Natural killer cell (primary cell): ENCODE data around the gene LMNTD1. TPM values are rescaled to one million over a fixed set of nuclear protein-coding genes. Genes with fewer than 3 reads are reported as not detected.
A peak's percentile ranks its signal among the peaks of the same experiment; 100 is the strongest.
"Not testable (repeated sequence)": the region's sequence is repeated elsewhere in the genome, so short reads cannot be mapped to it uniquely, and the experiment has no call there.

Experiments
- ATAC-seq, 3 donors: fragments of 150-1000 bp in 2 of 3; fragments of 200-7000 bp in 1 of 3; cut with Tn5 transposase; 1 replicate in 1 of 3; 2 replicates in 2 of 3; pipeline ENCODE4 v1.10.0; 2021; ENCODE audit warnings: mild to moderate bottlenecking in 2 of 3, moderate library complexity in 2 of 3
- DNase-seq, 2 donors: peaks; one replicate each; pipeline versions ENCODE4 v3.0.0 to v3.0.0-alpha.2; 2013 to 2021; ENCODE audit warnings: mixed read lengths in 1 of 2
- H3K27ac ChIP-seq: one replicate; pipeline ENCODE4 v1.5.1; 2013; ENCODE audit warnings: mild to moderate bottlenecking, low read length
- H3K27me3 ChIP-seq: one replicate; pipeline ENCODE4 v1.6.1; 2013; ENCODE audit warnings: low read length; ENCODE audit not compliant: control insufficient read depth, insufficient read depth
- H3K36me3 ChIP-seq: one replicate; pipeline ENCODE4 v1.6.1; 2013; ENCODE audit warnings: low read length; ENCODE audit not compliant: control insufficient read depth, insufficient read depth
- H3K4me1 ChIP-seq: one replicate; pipeline ENCODE4 v1.6.1; 2013; ENCODE audit warnings: low read length; ENCODE audit not compliant: control insufficient read depth, insufficient read depth
- H3K4me3 ChIP-seq: one replicate; pipeline ENCODE4 v1.5.1; 2013; ENCODE audit warnings: low read length
- H3K9me3 ChIP-seq: one replicate; pipeline ENCODE4 v1.6.1; 2013; ENCODE audit warnings: low read length; ENCODE audit not compliant: control insufficient read depth, insufficient read depth
- H3K27ac Mint-ChIP-seq, 2 donors: one replicate each; pipeline ENCODE4 v1.8.0; 2022; ENCODE audit warnings: mild to moderate bottlenecking in 2 of 2, mixed read lengths in 2 of 2, moderate library complexity in 1 of 2
- H3K27me3 Mint-ChIP-seq, 2 donors: one replicate each; pipeline ENCODE4 v1.8.0; 2022; ENCODE audit warnings: low read depth in 2 of 2, mixed read lengths in 2 of 2
- H3K36me3 Mint-ChIP-seq: one replicate; pipeline ENCODE4 v1.8.0; 2022; ENCODE audit warnings: mixed read lengths
- H3K4me1 Mint-ChIP-seq, 2 donors: one replicate each; pipeline ENCODE4 v1.8.0; 2022; ENCODE audit warnings: mixed read lengths in 2 of 2
- H3K4me3 Mint-ChIP-seq: one replicate; pipeline ENCODE4 v1.8.0; 2022; ENCODE audit warnings: mild to moderate bottlenecking, moderate library complexity, mixed read lengths
- H3K9me3 Mint-ChIP-seq, 2 donors: one replicate each; pipeline ENCODE4 v1.8.0; 2022; ENCODE audit warnings: mixed read lengths in 2 of 2
- CTCF ChIP-seq: fragments of 200-600 bp; IDR thresholded peaks from one replicate; pipeline ENCODE4 v1.8.0; 2022; ENCODE audit warnings: antibody characterized with exemption
- WGBS: methylation state at CpG from one replicate; pipeline ENCODE4 v1.1.7; 2013; ENCODE audit warnings: missing lambda C conversion rate; ENCODE audit not compliant: insufficient coverage; 5-methylcytosine and 5-hydroxymethylcytosine counted together
- intact Hi-C: fragments of 100-400 bp; cut with micrococcal nuclease; formaldehyde crosslinking; loops from one replicate; pipeline ENCODE4 v1.14.2; 2022
- total RNA-seq, 4 donors: library from RNA; stranded (reverse); fragments of 120-200 nt in 1 of 4; gene quantifications; one replicate each; pipeline versions ENCODE4 v1.2.3 to v1.2.4, GENCODE V29; 2013 to 2022

The LMNTD1 gene
- not detected for total RNA-seq
- total RNA-seq (2013) = not detected

- Mint-ChIP-seq H3K36me3 (no peaks in the 10 kb centered on the region), H3K9me3 (no peaks in the 10 kb centered on the region), H3K27ac (no peak within 1 kb of the TSS), H3K4me3 (no peak within 1 kb of the TSS), H3K27me3 (peaks cover 3 to 14% of the 10 kb centered on the region in 2 donors), H3K4me1 (peaks cover 5 to 10% of the 10 kb centered on the region in 2 donors)
- H3K4me3 ChIP-seq = no peak within 1 kb of the TSS
- no peak within 1 kb of the TSS for H3K27ac ChIP-seq
- DNase-seq (no peak), ATAC-seq (no peak)
- WGBS = 0% methylated on average over 1 of the region's 1 CpG
- no peaks in the 10 kb centered on the region for H3K4me1 ChIP-seq
- intact Hi-C loops = no loop called here
- no peak for TF ChIP-seq CTCF
- no peaks in the 10 kb centered on the region for H3K9me3 ChIP-seq
- H3K27me3 ChIP-seq = no peaks in the 10 kb centered on the region
- no peaks in the 10 kb centered on the region for H3K36me3 ChIP-seq
Measured at GRCh38 chr12:25553098-25553497, at the start of gene LMNTD1. LMNTD1 (minus strand) TSS chr12:25553283; CDS start chr12:25552959, 324 bp downstream.

- no peak for DNase-seq
- Mint-ChIP-seq H3K4me3 (no peak overlapping the region), H3K27ac (no peak overlapping the region), H3K4me1 (peaks cover 9 to 16% of the 10 kb centered on the region in 2 donors), H3K36me3 (peaks cover 18% of the 10 kb centered on the region), H3K27me3 (no peaks in the 10 kb centered on the region), H3K9me3 (peaks cover 0 to 6% of the 10 kb centered on the region in 2 donors)
- no peaks in the 10 kb centered on the region for H3K27me3 ChIP-seq
- no peak for TF ChIP-seq CTCF
- H3K36me3 ChIP-seq = no peaks in the 10 kb centered on the region
- no peak overlapping the region for H3K27ac ChIP-seq
- H3K9me3 ChIP-seq = no peaks in the 10 kb centered on the region
- no peak overlapping the region for H3K4me3 ChIP-seq
- WGBS = 100% methylated on average over 1 of the region's 3 CpGs
- intact Hi-C loops = no loop called here
- no peaks in the 10 kb centered on the region for H3K4me1 ChIP-seq
- no peak for ATAC-seq
Measured at GRCh38 chr12:25598956-25599355, 45.9 kb upstream of the LMNTD1 start.

- Mint-ChIP-seq H3K4me3 (peak overlapping the region; percentile 74), H3K36me3 (peaks cover 18% of the 10 kb centered on the region), H3K4me1 (peaks cover 25 to 32% of the 10 kb centered on the region in 2 donors), H3K27ac (peak overlapping the region; percentile 82 to 86)
- H3K36me3 ChIP-seq, H3K27me3 Mint-ChIP-seq, H3K27me3 ChIP-seq, H3K9me3 Mint-ChIP-seq, intact Hi-C loops, ATAC-seq, H3K4me3 ChIP-seq, H3K9me3 ChIP-seq: not testable (repeated sequence)
- Histone ChIP-seq H3K27ac (peak overlapping the region; percentile 41), H3K4me1 (peaks cover 12% of the 10 kb centered on the region)
- DNase-seq = peak in 1 of 2 donors; percentile 2
Measured at GRCh38 chr12:25595496-25595895, 42.4 kb upstream of the LMNTD1 start.

GRCh38 chr12:25594376-25594775 lies 41.3 kb upstream of the LMNTD1 start:
- intact Hi-C loops = no loop called here
- peaks cover 0 to 6% of the 10 kb centered on the region in 2 donors for H3K9me3 Mint-ChIP-seq

More at GRCh38 chr12:25594376-25594775, 41.3 kb upstream of the LMNTD1 start:
- Histone ChIP-seq H3K9me3 (no peaks in the 10 kb centered on the region), H3K4me3 (no peak overlapping the region), H3K27ac (no peak overlapping the region), H3K36me3 (no peaks in the 10 kb centered on the region), H3K4me1 (peaks cover 19% of the 10 kb centered on the region), H3K27me3 (no peaks in the 10 kb centered on the region)
- WGBS = 94% methylated on average over 2 of the region's 2 CpGs
- Mint-ChIP-seq H3K27ac (peak overlapping the region in 1 of 2 donors; percentile 82), H3K4me1 (peaks cover 34 to 41% of the 10 kb centered on the region in 2 donors), H3K36me3 (peaks cover 18% of the 10 kb centered on the region), H3K27me3 (no peaks in the 10 kb centered on the region), H3K4me3 (no peak overlapping the region)
- TF ChIP-seq CTCF = no peak
- ATAC-seq = no peak
- no peak for DNase-seq
